HAP-1 (cell line): ENCODE results near the gene WWOX.

Experiments
- DNase-seq, 2 experiments: peaks; one replicate each; pipeline ENCODE4 v3.0.0-alpha.2; 2016 to 2020; ENCODE audit warnings: low spot score in 2 of 2
- H3K27me3 ChIP-seq: fragments of 250-450 bp; sonication (Bioruptor Pico); 2 replicates; pipeline ENCODE4 v1.5.1; 2020; ENCODE audit warnings: low read depth, mild to moderate bottlenecking, moderate library complexity
- H3K36me3 ChIP-seq: fragments of 250-450 bp; sonication (Bioruptor Pico); replicated peaks from 2 replicates; pipeline ENCODE4 v1.5.1; 2020; ENCODE audit warnings: mild to moderate bottlenecking
- H3K4me1 ChIP-seq: fragments of 250-450 bp; sonication (Bioruptor Pico); 2 replicates; pipeline ENCODE4 v1.5.1; 2020; ENCODE audit warnings: mild to moderate bottlenecking
- H3K4me3 ChIP-seq: fragments of 250-450 bp; sonication (Bioruptor Pico); 2 replicates; pipeline ENCODE4 v1.5.1; 2020; ENCODE audit warnings: mild to moderate bottlenecking, moderate library complexity
- H3K9me3 ChIP-seq: fragments of 250-450 bp; sonication (Bioruptor Pico); 2 replicates; pipeline ENCODE4 v1.5.1; 2020; ENCODE audit warnings: mild to moderate bottlenecking, moderate library complexity
- in situ Hi-C: fragments of 300-500 bp; cut with MboI; formaldehyde crosslinking; loops from 3 replicates; pipeline ENCODE4 v1.14.3; 2020; ENCODE audit warnings: low sequenced_read_pairs, inconsistent platforms, mixed read lengths

The WWOX gene

DNA sequence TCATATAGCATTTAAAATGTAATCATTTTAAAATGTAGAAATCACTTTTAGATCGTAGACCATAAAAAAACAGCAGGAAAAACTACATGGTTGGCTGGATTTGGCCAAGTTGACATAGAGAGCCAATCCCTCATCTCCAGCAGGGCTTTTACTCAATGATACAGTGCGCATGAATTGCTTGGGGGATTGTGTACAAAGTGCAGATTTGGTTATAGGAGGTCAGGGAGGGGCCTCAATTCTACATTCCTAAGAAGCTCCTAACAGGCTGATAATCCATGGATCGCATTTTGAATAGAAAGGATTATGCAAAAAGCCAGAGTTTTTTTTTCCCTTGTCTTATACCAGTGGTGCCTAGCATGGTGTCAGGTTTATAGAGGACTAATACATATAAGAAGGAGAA lies 1056.0 kb downstream of the WWOX start:
- no peaks in the 10 kb centered on the region for H3K27me3 ChIP-seq
- in situ Hi-C loops, result no loop called here
- H3K9me3 ChIP-seq, result no peaks in the 10 kb centered on the region
- H3K4me3 ChIP-seq, result no peak overlapping the region
- no peaks in the 10 kb centered on the region for H3K4me1 ChIP-seq
- no peak for DNase-seq
- no peaks in the 10 kb centered on the region for H3K36me3 ChIP-seq

DNA sequence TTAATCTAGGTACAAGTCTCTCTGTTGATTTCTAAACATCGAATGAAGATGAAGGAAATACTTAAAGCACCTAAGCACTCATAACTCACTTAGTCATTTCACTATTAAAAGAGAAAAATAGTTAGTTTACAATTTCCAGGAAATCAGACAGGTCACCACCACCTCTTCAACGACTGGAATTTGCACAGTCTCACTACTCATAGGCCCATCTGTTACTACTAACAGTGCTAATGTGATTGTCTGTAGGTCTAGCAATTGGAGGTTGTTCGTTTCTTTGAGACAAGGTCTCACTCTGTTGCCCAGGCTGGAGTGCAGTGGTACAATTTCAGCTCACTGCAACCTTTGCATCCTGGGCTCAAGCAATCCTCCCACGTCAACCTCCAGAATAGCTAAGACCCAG lies 1056.5 kb downstream of the WWOX start:
- in situ Hi-C loops, result no loop called here
- no peak for DNase-seq
- no peaks in the 10 kb centered on the region for H3K27me3 ChIP-seq
- H3K9me3 ChIP-seq, result no peaks in the 10 kb centered on the region
- no peak overlapping the region for H3K4me3 ChIP-seq
- H3K4me1 ChIP-seq, result no peaks in the 10 kb centered on the region
- H3K36me3 ChIP-seq, result no peaks in the 10 kb centered on the region

DNA sequence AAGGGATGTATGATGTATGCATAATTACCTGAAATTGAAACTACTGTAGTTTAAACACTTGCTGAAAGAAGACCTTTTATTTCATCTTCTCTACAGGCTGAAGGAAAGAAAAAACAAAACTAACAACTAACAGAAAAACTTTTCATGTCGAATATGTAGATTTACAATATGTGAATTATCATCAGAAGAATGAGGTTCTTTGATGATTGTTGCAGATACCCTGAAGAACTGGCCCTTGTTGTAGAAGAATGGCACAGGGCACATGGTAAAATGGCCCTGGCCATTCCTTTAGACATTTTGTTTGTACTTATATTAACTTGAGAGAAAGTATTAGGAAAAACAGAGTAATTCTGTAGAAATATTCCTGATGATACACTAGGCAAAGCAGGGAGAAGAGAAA lies 1057.3 kb downstream of the WWOX start:
- in situ Hi-C loops, result no loop called here
- no peak overlapping the region for H3K4me3 ChIP-seq
- H3K36me3 ChIP-seq, result no peaks in the 10 kb centered on the region
- H3K4me1 ChIP-seq, result no peaks in the 10 kb centered on the region
- no peaks in the 10 kb centered on the region for H3K9me3 ChIP-seq
- DNase-seq, result no peak
- H3K27me3 ChIP-seq, result no peaks in the 10 kb centered on the region

DNA sequence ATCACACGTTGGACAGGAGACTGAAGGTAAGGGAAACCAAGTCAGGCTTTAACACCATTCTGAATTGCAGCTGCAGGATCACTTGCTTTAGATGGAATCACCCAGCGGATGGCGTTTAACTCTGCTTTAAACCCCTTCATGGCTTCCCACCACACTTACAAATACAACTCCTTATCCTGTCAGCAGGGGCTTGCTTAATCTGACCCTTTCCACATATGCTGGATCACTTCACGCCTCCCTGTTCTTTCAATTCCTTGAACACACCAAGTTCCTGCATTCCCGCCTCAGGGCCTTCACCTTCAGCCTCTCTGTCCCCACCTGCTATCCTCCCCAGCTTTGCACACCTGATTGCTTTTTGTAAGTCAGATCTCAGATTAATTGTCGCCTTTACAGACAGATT lies 1058.9 kb downstream of the WWOX start:
- in situ Hi-C loops, result no loop called here
- H3K36me3 ChIP-seq, result no peaks in the 10 kb centered on the region
- no peaks in the 10 kb centered on the region for H3K4me1 ChIP-seq
- DNase-seq, result no peak
- H3K4me3 ChIP-seq, result no peak overlapping the region
- H3K9me3 ChIP-seq, result no peaks in the 10 kb centered on the region
- no peaks in the 10 kb centered on the region for H3K27me3 ChIP-seq

DNA sequence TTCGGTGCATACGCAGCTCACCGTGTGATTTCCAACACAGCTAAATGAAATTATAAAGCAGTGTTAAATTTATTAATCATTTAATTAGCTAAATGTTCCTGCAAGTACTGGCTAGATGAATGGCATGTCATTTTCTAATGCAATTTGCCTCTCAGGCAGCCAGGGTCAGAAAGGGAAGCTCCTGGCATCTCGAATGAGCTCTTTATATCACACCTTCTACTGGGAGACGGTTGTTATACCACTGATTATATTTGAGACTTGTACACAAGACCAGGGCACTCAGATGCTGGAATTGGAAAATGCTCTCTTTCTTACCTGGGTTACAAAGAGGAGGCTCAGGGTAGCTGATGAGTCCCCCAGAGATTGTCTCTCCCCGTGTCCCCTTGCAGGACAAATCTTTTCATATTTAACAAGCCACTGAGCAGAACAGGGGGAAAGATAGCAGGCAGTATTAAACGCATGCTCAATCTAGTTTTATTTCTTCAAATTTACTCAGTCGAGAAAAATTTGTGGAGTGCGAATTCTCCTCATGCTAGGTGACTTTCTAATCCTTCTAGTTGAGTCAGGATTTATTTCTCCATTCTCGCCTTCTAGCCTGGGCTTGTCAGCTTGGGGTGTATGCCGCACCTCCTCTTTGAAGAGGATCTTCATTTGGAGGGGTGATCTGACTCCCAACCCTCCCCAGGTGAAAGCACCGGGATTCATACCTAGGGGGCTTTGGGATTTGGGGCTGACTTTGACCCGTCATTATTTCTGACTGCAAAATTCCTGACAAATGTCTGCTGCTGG lies 1060.0 kb downstream of the WWOX start:
- no peak overlapping the region for H3K4me3 ChIP-seq
- in situ Hi-C loops, result no loop called here

DNA sequence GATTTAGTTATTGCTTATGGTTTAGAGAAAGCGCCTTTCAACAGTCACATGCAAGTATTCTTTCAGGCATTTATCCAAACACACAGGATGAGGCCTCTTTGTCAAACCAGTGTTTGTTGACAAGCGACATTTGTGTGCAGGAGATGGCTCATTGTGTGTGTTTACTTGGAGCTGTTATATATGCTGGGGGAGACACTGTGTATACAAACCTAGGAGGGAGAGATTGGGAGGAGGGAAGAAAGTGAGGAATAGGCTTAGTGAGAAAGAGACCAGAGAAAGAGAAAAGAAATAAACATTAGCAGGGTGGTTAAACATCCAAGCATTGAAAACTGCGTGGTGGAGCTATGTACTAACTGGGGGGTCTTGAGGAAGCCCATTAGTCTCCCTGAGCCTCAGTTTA lies 1063.5 kb downstream of the WWOX start:
- no peak for DNase-seq
- in situ Hi-C loops, result no loop called here
- Histone ChIP-seq H3K27me3 (no peaks in the 10 kb centered on the region), H3K4me3 (no peak overlapping the region), H3K4me1 (no peaks in the 10 kb centered on the region), H3K9me3 (no peaks in the 10 kb centered on the region), H3K36me3 (no peaks in the 10 kb centered on the region)

More for the DNA sequence above, 1060.0 kb downstream of the WWOX start:
- H3K36me3 ChIP-seq, result no peaks in the 10 kb centered on the region
- no peak for DNase-seq
- H3K9me3 ChIP-seq, result no peaks in the 10 kb centered on the region
- no peaks in the 10 kb centered on the region for H3K4me1 ChIP-seq
- no peaks in the 10 kb centered on the region for H3K27me3 ChIP-seq

DNA sequence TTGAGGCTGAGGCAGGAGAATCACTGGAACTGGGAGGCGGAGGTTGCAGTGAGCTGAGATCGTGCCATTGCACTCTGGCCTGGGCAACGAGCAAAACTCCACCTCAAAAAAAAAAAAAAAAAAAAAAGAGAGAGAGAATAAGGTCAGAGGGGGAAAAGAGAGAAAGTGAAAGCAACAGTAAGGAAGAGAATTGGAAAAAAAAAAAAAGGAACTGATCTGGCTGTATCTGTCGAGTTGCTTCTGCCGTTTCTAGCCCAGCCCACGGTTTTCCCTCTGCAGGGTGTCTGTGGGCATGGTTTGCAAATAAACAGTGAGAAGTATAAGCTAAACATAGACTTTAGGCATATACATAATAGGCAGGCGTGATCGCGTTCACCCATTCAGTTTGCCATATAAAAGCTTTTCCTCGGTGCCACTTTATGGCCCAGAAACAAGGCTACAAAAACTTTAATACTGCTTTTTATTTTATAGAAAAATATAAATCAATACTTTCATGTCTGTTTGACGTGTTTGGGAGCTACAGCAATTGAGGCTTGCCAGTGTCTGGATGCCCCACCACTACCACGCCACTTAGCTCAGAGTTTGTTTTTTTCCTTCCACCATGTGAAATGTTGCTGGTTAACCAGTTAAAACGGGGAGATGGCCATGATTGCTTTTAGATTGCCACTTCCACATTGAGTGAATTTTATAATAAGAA lies 1064.4 kb downstream of the WWOX start:
- DNase-seq, result no peak
- H3K4me3 ChIP-seq, result no peak overlapping the region
- in situ Hi-C loops, result no loop called here

DNA sequence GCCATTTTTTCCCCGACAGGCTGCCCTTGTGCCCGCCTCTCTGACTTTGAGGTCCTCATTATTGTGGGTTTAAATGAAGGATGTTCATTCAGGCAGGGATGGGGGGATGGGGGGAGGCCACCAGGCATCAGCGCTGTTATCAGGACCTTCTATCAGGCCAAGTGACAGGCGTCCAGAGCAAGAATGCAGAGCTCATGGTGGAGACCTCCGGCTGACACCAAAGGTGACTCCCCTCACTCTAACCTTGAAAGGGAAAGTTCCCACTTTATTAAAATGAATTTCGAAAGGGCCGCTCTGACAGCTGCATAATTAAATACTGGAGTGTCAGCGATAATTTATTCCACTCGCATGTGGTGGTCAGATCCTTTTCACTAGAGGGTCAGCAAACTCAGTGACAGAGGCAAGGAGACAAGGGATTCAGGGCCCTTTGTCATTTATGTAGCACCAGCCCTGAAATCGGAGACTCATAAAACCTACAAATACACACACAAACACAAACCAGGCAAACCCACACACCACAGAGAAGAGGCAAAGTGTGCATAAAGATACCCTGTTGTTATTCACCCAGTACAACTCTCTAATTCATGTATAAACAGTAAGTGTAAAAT lies 1065.0 kb downstream of the WWOX start:
- in situ Hi-C loops, result no loop called here
- H3K4me3 ChIP-seq, result no peak overlapping the region

More for the DNA sequence above, 1064.4 kb downstream of the WWOX start:
- Histone ChIP-seq H3K36me3 (no peaks in the 10 kb centered on the region), H3K27me3 (no peaks in the 10 kb centered on the region), H3K9me3 (no peaks in the 10 kb centered on the region), H3K4me1 (no peaks in the 10 kb centered on the region)

DNA sequence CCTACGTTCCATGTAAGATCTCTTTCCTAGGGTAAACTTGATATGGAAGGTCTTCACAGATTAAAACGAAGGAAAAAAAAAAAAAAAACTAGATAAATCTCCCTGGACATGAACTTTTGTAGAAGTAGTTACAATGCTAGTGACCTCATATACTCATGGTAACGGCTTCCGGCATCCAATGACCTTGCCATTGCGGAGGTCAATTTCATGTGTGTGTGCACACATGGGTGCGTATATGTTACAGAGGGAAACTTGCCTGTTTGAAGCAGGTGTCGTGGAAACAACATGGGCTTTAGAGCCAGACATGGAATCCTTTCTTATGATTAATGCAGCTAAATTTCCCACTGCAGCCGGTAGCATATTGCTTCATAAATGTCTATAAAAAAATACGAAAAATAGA lies 1065.6 kb downstream of the WWOX start:
- Histone ChIP-seq H3K9me3 (no peaks in the 10 kb centered on the region), H3K27me3 (no peaks in the 10 kb centered on the region), H3K36me3 (no peaks in the 10 kb centered on the region), H3K4me1 (no peaks in the 10 kb centered on the region), H3K4me3 (no peak overlapping the region)
- DNase-seq, result no peak
- in situ Hi-C loops, result no loop called here

More for the DNA sequence above, 1065.0 kb downstream of the WWOX start:
- DNase-seq, result no peak
- Histone ChIP-seq H3K27me3 (no peaks in the 10 kb centered on the region), H3K9me3 (no peaks in the 10 kb centered on the region), H3K4me1 (no peaks in the 10 kb centered on the region), H3K36me3 (no peaks in the 10 kb centered on the region)

DNA sequence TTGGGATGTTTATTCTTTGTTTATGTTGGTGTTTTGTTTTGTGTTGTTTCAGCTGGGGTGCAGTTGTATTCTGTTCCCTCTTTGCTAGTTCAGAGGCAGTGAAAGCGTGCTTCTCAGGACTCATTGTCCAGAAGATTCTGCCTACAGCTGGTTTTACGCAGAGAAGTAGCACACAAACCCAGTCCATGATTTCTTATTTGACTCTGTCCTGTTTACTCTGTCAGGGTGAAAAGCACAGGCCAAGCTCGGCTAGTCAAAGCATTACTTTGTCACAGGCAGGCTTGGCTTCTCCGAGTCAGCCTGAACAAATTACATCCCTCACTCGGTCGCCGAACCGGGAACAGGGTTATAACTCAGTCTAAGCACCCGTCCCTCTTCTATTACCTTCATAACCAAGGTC lies 1066.1 kb downstream of the WWOX start:
- H3K9me3 ChIP-seq, result no peaks in the 10 kb centered on the region
- H3K4me1 ChIP-seq, result no peaks in the 10 kb centered on the region
- in situ Hi-C loops, result no loop called here
- H3K27me3 ChIP-seq, result no peaks in the 10 kb centered on the region
- H3K36me3 ChIP-seq, result no peaks in the 10 kb centered on the region
- no peak for DNase-seq
- H3K4me3 ChIP-seq, result no peak overlapping the region

DNA sequence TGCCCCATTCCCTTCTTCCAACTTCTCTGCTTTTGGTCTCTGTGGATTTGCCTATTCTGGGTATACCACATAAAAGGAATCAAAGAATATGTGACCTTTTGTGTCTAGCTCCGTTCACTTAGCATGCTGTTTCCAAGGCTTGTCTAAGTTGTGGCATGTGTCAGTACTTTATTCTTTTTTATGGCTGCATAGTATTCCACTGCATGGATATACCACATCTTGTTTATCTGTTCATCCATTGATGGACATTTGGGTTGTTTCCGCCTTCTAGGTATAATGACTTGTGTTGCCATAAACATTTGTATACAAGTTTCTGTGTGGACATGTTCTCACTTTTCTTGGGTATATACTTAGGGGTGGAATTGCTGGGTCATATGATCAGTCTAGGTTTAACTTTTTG lies 1068.4 kb downstream of the WWOX start:
- no peak for DNase-seq
- H3K36me3 ChIP-seq, result no peaks in the 10 kb centered on the region
- H3K4me1 ChIP-seq, result no peaks in the 10 kb centered on the region
- H3K9me3 ChIP-seq, result no peaks in the 10 kb centered on the region
- H3K27me3 ChIP-seq, result no peaks in the 10 kb centered on the region
- no peak overlapping the region for H3K4me3 ChIP-seq
- in situ Hi-C loops, result no loop called here

DNA sequence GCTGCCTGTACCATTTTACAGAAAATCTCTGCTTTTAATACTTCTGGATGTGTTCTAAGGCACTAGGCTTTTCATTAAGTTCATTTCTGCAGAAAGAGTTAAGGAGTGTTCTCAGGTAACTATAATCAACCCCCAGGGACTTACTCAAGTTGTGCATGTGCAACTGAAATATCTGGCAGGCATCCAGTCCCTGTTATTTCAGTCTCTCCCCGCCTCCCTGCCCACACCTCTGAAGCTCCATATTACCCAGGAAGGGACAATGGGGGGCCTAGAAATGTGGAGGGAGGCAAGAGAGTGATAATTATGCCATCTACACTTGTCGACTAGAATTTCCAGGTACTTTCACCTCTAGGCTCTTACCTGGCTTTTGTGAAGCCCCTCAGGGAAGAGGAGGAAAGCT lies 1068.9 kb downstream of the WWOX start:
- in situ Hi-C loops, result no loop called here
- DNase-seq, result no peak
- H3K4me3 ChIP-seq, result no peak overlapping the region
- no peaks in the 10 kb centered on the region for H3K9me3 ChIP-seq
- no peaks in the 10 kb centered on the region for H3K27me3 ChIP-seq
- H3K4me1 ChIP-seq, result no peaks in the 10 kb centered on the region
- H3K36me3 ChIP-seq, result no peaks in the 10 kb centered on the region

DNA sequence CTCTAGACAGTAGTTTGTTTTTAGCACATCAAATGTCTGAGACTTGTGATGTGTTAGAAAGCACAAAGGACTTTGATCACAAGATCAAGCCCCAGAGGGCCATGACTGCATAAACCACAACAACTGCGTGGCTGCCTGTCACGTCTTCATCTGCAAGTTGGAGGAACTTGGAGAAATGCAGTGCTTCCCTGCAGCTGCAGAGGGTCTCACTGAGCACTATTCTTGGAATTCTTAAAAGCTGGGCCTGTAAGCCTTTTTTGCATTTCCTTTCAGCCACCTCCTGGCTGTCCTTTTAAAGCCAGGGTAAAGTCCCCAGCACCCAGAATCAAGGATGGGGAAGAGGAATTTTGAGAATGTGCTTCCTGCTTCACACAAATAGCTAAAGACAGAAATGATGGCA lies 1069.8 kb downstream of the WWOX start:
- Histone ChIP-seq H3K27me3 (no peaks in the 10 kb centered on the region), H3K36me3 (no peaks in the 10 kb centered on the region), H3K9me3 (no peaks in the 10 kb centered on the region), H3K4me3 (no peak overlapping the region), H3K4me1 (no peaks in the 10 kb centered on the region)
- in situ Hi-C loops, result no loop called here
- DNase-seq, result no peak

DNA sequence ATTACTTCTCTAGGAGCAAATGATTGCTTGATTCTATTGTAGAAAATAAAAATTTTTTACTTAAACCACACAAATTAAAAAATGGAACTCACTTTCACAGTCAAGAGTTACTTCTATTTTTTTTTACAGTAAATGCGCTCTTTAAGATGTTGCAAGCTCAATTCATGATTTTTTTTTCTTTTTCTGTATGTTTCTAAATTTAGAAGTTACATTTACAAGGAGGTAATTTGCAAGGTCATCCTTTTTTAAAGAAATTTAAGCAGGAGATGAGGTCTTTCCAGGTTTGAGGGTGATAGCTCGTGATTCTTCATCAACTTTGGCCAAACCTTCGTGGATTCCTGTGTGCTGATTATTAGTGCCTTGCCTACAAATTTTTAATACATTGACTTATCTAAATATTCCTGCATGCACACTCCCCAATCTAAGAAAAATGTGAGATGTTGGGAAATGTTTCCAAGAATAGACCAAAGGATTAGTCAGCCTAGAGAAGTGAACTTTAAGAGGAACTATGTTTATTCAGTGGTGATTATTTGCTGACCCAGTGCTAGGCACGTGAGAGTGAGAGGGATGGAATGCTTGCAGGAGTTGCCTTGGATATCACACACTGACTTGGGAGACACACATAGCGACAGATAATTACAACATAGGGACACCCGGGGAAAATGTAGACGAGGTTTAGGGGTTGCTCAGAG lies 1071.2 kb downstream of the WWOX start:
- Histone ChIP-seq H3K9me3 (no peaks in the 10 kb centered on the region), H3K36me3 (no peaks in the 10 kb centered on the region), H3K27me3 (no peaks in the 10 kb centered on the region), H3K4me3 (no peak overlapping the region), H3K4me1 (no peaks in the 10 kb centered on the region)
- in situ Hi-C loops, result no loop called here
- DNase-seq, result no peak
